Measurements from ENCODE around the gene IL25.

The IL25 gene

GRCh38 chr14:23402296-23403138, 29.9 kb downstream of the IL25 start:
- H3K4me1 ChIP-seq (ENCODE audit: control insufficient read depth, insufficient read depth, low read length): no peaks in the 10 kb centered on the region
- H3K36me3 ChIP-seq (ENCODE audit: control insufficient read depth, insufficient read depth, low read length): no peaks in the 10 kb centered on the region
- H3K9me3 ChIP-seq (ENCODE audit: control insufficient read depth, low read length): no peaks in the 10 kb centered on the region
- no peak overlapping the region for H3K9ac ChIP-seq (ENCODE audit: low read length)
- H3K4me3 ChIP-seq (ENCODE audit: low read length): no peak overlapping the region
- peaks cover 13% of the 10 kb centered on the region for H3K27me3 ChIP-seq (ENCODE audit: control insufficient read depth, insufficient read depth, low read length)

DNA sequence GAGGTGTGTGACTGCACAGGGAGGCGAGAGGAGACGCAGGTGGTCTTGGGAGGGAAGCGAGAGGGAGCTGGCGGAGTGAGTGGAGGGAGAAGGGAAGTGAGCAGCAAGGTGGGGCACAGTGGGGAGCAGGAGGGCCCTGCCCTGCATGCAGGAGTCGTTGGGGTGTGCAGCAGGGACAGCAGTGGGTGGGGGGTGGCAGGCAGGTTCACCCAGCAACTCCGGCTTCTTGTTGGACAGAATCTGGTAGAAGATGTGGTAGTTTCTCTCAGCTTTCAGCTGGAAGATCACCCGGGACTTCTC, 30.5 kb downstream of the IL25 start:
- Histone ChIP-seq H3K9ac (ENCODE audit: low read length) (no peak overlapping the region), H3K27me3 (ENCODE audit: control insufficient read depth, insufficient read depth, low read length) (peaks cover 13% of the 10 kb centered on the region), H3K9me3 (ENCODE audit: control insufficient read depth, low read length) (no peaks in the 10 kb centered on the region), H3K4me1 (ENCODE audit: control insufficient read depth, insufficient read depth, low read length) (no peaks in the 10 kb centered on the region), H3K4me3 (ENCODE audit: low read length) (no peak overlapping the region), H3K36me3 (ENCODE audit: control insufficient read depth, insufficient read depth, low read length) (no peaks in the 10 kb centered on the region)

DNA sequence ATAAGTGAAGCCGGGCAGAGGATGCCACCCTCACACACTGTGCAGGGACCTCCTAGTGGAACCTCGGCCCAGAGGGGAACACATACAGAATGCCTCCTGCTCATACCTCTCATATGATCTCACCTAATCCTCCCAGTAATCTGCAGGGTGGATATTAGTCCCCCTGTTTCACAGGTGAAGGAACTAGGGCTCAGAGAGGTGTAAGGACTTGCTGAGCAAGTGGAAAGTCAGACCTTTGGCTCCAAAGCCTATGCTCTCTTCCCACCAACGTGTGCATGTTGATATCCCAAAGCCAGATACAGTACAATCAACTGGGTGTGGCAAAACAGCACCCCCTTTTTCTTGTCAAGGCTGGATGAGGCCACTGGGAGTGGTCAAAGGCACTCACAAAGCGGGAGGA, 31.3 kb downstream of the IL25 start:
- Histone ChIP-seq H3K36me3 (ENCODE audit: control insufficient read depth, insufficient read depth, low read length) (no peaks in the 10 kb centered on the region), H3K4me1 (ENCODE audit: control insufficient read depth, insufficient read depth, low read length) (no peaks in the 10 kb centered on the region), H3K27me3 (ENCODE audit: control insufficient read depth, insufficient read depth, low read length) (peaks cover 17% of the 10 kb centered on the region), H3K4me3 (ENCODE audit: low read length) (no peak overlapping the region), H3K9me3 (ENCODE audit: control insufficient read depth, low read length) (no peaks in the 10 kb centered on the region), H3K9ac (ENCODE audit: low read length) (no peak overlapping the region)

DNA sequence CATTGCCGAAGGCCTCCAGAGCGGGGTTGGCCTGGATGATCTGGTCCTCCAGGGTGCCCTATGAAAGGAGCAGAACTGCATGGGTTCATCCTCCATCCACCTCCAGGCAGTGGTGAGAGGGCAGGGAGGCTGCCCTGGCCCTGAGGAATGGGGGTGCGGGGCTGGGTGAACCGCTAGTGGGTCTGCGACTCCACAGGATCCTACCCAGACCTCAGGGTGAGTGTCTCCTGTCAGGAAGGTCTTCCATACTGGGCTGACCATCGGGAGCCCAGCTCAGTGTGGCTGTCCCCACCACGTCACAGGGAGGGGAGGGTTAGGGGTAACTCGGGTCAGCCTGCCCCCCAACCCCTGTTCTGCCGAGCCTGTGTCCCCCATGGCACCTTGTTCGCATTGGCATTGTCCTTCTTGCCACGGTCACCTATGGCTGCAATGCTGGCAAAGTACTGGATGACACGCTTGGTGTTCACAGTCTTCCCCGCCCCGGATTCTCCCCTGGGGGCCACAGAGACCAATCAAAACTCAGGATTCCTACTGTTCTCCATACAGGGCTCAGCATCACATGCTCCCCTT, 31.8 kb downstream of the IL25 start:
- Histone ChIP-seq H3K9ac (ENCODE audit: low read length) (no peak overlapping the region), H3K4me1 (ENCODE audit: control insufficient read depth, insufficient read depth, low read length) (no peaks in the 10 kb centered on the region), H3K4me3 (ENCODE audit: low read length) (no peak overlapping the region), H3K36me3 (ENCODE audit: control insufficient read depth, insufficient read depth, low read length) (no peaks in the 10 kb centered on the region), H3K9me3 (ENCODE audit: control insufficient read depth, low read length) (no peaks in the 10 kb centered on the region), H3K27me3 (ENCODE audit: control insufficient read depth, insufficient read depth, low read length) (peaks cover 17% of the 10 kb centered on the region)

GRCh38 chr14:23405096-23405495, 32.5 kb downstream of the IL25 start:
- Histone ChIP-seq H3K4me1 (ENCODE audit: control insufficient read depth, insufficient read depth, low read length) (no peaks in the 10 kb centered on the region), H3K4me3 (ENCODE audit: low read length) (no peak overlapping the region), H3K9me3 (ENCODE audit: control insufficient read depth, low read length) (no peaks in the 10 kb centered on the region)

GRCh38 chr14:23405516-23406025, 33.0 kb downstream of the IL25 start:
- peaks cover 17% of the 10 kb centered on the region for H3K27me3 ChIP-seq (ENCODE audit: control insufficient read depth, insufficient read depth, low read length)
- H3K4me3 ChIP-seq (ENCODE audit: low read length): no peak overlapping the region
- no peak overlapping the region for H3K9ac ChIP-seq (ENCODE audit: low read length)
- no peaks in the 10 kb centered on the region for H3K9me3 ChIP-seq (ENCODE audit: control insufficient read depth, low read length)
- no peaks in the 10 kb centered on the region for H3K36me3 ChIP-seq (ENCODE audit: control insufficient read depth, insufficient read depth, low read length)
- no peaks in the 10 kb centered on the region for H3K4me1 ChIP-seq (ENCODE audit: control insufficient read depth, insufficient read depth, low read length)

More at GRCh38 chr14:23405096-23405495, 32.5 kb downstream of the IL25 start:
- Histone ChIP-seq H3K27me3 (ENCODE audit: control insufficient read depth, insufficient read depth, low read length) (peaks cover 17% of the 10 kb centered on the region), H3K36me3 (ENCODE audit: control insufficient read depth, insufficient read depth, low read length) (no peaks in the 10 kb centered on the region), H3K9ac (ENCODE audit: low read length) (no peak overlapping the region)

- peaks cover 17% of the 10 kb centered on the region for H3K27me3 ChIP-seq (ENCODE audit: control insufficient read depth, insufficient read depth, low read length)
- no peaks in the 10 kb centered on the region for H3K4me1 ChIP-seq (ENCODE audit: control insufficient read depth, insufficient read depth, low read length)
- H3K9ac ChIP-seq (ENCODE audit: low read length): no peak overlapping the region
- no peaks in the 10 kb centered on the region for H3K9me3 ChIP-seq (ENCODE audit: control insufficient read depth, low read length)
- no peaks in the 10 kb centered on the region for H3K36me3 ChIP-seq (ENCODE audit: control insufficient read depth, insufficient read depth, low read length)
- H3K4me3 ChIP-seq (ENCODE audit: low read length): no peak overlapping the region
Observed at GRCh38 chr14:23406244-23406643, 33.6 kb downstream of the IL25 start.

GRCh38 chr14:23406725-23407355, 34.2 kb downstream of the IL25 start:
- no peak overlapping the region for H3K4me3 ChIP-seq (ENCODE audit: low read length)
- no peaks in the 10 kb centered on the region for H3K4me1 ChIP-seq (ENCODE audit: control insufficient read depth, insufficient read depth, low read length)
- H3K27me3 ChIP-seq (ENCODE audit: control insufficient read depth, insufficient read depth, low read length): peaks cover 17% of the 10 kb centered on the region
- H3K36me3 ChIP-seq (ENCODE audit: control insufficient read depth, insufficient read depth, low read length): no peaks in the 10 kb centered on the region
- no peak overlapping the region for H3K9ac ChIP-seq (ENCODE audit: low read length)
- no peaks in the 10 kb centered on the region for H3K9me3 ChIP-seq (ENCODE audit: control insufficient read depth, low read length)

- peaks cover 12% of the 10 kb centered on the region for H3K27me3 ChIP-seq (ENCODE audit: control insufficient read depth, insufficient read depth, low read length)
- H3K4me3 ChIP-seq (ENCODE audit: low read length): no peak within 1 kb of the TSS
- H3K9me3 ChIP-seq (ENCODE audit: control insufficient read depth, low read length): no peaks in the 10 kb centered on the region
- H3K4me1 ChIP-seq (ENCODE audit: control insufficient read depth, insufficient read depth, low read length): no peaks in the 10 kb centered on the region
- H3K36me3 ChIP-seq (ENCODE audit: control insufficient read depth, insufficient read depth, low read length): no peaks in the 10 kb centered on the region
- H3K9ac ChIP-seq (ENCODE audit: low read length): no peak within 1 kb of the TSS
Observed at GRCh38 chr14:23407516-23408306, 35.1 kb downstream of the IL25 start, which contains the start of gene MYH6. Gene MYH6, minus strand, starts transcription at chr14:23408273. Its CDS starts 1,050 bp downstream, at chr14:23407223.

- Histone ChIP-seq H3K9ac (ENCODE audit: low read length) (no peak overlapping the region), H3K4me1 (ENCODE audit: control insufficient read depth, insufficient read depth, low read length) (no peaks in the 10 kb centered on the region), H3K36me3 (ENCODE audit: control insufficient read depth, insufficient read depth, low read length) (no peaks in the 10 kb centered on the region), H3K4me3 (ENCODE audit: low read length) (no peak overlapping the region), H3K9me3 (ENCODE audit: control insufficient read depth, low read length) (no peaks in the 10 kb centered on the region), H3K27me3 (ENCODE audit: control insufficient read depth, insufficient read depth, low read length) (peaks cover 7% of the 10 kb centered on the region)
Observed at GRCh38 chr14:23408307-23408630, 35.7 kb downstream of the IL25 start.

GRCh38 chr14:23409475-23409874, 36.9 kb downstream of the IL25 start:
- H3K9ac ChIP-seq (ENCODE audit: low read length): no peak overlapping the region
- no peak overlapping the region for H3K4me3 ChIP-seq (ENCODE audit: low read length)
- no peaks in the 10 kb centered on the region for H3K4me1 ChIP-seq (ENCODE audit: control insufficient read depth, insufficient read depth, low read length)
- no peaks in the 10 kb centered on the region for H3K9me3 ChIP-seq (ENCODE audit: control insufficient read depth, low read length)
- no peaks in the 10 kb centered on the region for H3K36me3 ChIP-seq (ENCODE audit: control insufficient read depth, insufficient read depth, low read length)
- H3K27me3 ChIP-seq (ENCODE audit: control insufficient read depth, insufficient read depth, low read length): peaks cover 5% of the 10 kb centered on the region

All from mucosa of stomach (tissue), 1 donor.